Measurements from ENCODE around the gene EMC9. TPM values are rescaled to one million over a fixed set of nuclear protein-coding genes. Genes with fewer than 3 reads are reported as not detected.

The EMC9 gene
- total RNA-seq, 2 donors from 2014 or later = 38.0 to 56.5 TPM

DNA sequence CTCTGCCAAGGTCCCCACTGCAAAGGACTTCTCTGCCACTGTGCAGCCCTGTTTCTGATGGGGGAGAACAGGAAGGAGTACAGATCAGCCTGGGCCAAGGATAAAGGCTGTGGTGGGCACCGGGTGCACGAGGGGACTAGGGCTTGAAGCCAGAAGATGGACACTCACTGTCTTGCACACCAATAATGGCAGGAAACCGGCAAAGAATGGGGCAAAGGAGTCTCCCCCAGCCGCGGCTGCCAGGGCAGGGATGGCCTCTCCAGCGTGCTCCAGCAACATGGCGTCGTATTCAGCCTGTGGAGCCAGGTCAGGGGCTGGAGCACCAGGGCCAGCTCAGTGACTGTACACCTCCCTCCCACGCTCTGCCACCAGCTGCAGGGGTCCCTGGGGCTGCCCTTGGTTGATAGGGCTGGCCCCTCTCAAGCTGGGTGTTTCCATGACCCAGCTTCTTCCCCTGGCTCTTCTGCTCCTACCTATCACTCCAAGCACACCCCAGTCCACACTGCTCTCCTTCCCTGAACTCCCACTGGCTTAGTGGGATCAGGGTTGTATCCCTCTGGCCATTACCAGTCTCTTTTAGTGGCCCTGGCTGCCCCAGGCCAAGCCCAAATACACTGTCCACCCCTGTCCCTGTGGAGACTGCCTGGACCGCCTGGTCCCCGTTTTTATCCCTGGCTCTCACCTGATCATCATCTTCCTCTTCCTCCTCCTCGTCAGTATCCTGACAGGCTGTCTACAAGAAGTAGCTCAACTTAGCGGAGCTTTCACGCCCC, 40.9 kb upstream of the EMC9 start:
- H3K4me1 Mint-ChIP-seq (ENCODE audit: low read depth) = peaks cover 4% of the 10 kb centered on the region
- H3K27ac Mint-ChIP-seq = peak overlapping the region; percentile 7
- ATAC-seq (replicated peaks in 1 of 2) (no peak), DNase-seq (no peak)
- H3K36me3 Mint-ChIP-seq (ENCODE audit: insufficient read depth in 2 of 2) = peaks cover 1 to 4% of the 10 kb centered on the region in 2 donors
- no peaks in the 10 kb centered on the region for H3K27me3 Mint-ChIP-seq (ENCODE audit: low read depth)
- no peaks in the 10 kb centered on the region for H3K9me3 Mint-ChIP-seq
- no peak overlapping the region for H3K4me3 Mint-ChIP-seq

DNA sequence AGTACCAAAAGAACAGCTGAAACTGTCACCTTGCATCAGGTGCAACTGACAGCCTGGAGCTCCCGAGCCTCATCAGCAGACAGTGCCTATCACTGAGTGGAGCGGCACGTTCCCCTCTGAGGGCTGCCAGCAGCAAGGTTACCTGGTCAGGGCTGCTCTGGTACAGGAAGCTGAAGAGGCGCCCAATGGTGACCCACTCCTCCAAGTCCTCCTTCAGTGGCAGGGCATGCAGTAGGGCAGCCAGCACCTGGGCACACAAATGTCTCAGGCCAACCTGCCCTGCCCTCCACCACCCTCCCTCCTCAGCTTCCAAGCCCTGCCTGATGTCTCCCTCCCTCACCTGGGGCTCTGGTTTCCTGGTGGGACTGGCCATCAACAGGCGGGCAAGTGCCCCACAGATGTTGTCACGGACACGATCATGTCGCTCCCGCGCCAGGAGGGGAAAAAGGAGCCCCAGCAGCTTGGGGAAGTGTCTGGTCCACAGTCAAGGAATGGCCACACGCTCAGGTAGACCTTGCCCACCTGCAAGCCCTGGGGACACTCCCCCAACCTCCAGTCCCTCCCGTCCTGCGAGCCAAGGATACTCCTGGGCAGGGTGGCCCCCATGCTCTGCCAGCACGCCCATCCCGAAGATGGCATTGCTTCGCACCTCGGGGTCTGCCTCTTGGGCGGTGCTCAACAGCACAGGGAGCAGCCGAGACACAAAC, 40.1 kb upstream of the EMC9 start:
- Mint-ChIP-seq H3K27me3 (ENCODE audit: low read depth) (no peaks in the 10 kb centered on the region), H3K4me1 (ENCODE audit: low read depth) (no peaks in the 10 kb centered on the region), H3K9me3 (no peaks in the 10 kb centered on the region), H3K36me3 (ENCODE audit: insufficient read depth in 2 of 2) (peaks cover 1 to 4% of the 10 kb centered on the region in 2 donors), H3K27ac (peak overlapping the region; percentile 7), H3K4me3 (no peak overlapping the region)
- ATAC-seq (replicated peaks in 1 of 2) (peak in 1 of 2 donors; percentile 8), DNase-seq (no peak)

DNA sequence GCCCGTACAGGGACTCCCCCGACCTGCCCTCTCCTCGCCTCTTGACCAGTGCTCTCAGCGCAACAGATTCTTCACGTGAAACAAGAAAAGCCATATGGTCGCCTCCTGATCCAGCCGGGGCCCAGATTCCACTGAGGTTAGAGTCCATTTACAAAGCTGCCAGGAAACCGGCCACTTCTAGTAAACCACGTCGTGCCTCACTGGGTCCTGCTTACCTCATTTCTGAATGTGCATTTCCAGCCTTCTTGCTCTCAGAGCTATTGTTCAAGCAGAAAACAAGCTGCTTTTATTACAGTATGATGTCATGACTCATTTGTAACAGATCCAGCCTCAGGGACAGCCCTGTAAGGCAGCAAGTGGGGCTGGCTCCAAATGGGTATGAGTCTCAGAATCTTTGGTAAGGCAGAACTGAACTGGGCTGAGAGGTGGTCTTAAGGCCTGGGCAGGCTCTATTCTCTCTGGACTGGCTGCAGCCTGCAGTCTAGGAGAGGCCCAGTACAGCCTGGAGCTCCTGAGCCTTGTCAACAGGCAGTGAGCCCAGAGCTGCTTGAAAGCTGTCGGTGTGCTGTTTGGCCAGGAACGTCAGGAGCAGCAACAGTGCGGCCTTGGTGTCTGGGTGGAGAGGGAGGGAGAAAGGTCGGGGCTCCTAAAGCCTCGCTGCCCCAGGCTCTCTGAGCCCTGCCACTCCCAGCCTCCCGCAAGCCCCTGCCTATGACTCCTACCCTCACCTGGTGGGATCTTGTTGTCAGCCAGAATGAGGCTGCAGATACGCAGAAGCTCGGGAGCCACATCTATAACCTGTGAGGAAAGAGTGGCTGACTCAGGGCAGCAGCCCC, 38.8 kb upstream of the EMC9 start:
- Mint-ChIP-seq H3K36me3 (ENCODE audit: insufficient read depth in 2 of 2) (peaks cover 1 to 4% of the 10 kb centered on the region in 2 donors), H3K27me3 (ENCODE audit: low read depth) (no peaks in the 10 kb centered on the region), H3K9me3 (no peaks in the 10 kb centered on the region), H3K4me1 (ENCODE audit: low read depth) (no peaks in the 10 kb centered on the region), H3K4me3 (no peak overlapping the region), H3K27ac (peak overlapping the region; percentile 72)
- DNase-seq (no peak), ATAC-seq (replicated peaks in 1 of 2) (peak in 1 of 2 donors; percentile 3)

DNA sequence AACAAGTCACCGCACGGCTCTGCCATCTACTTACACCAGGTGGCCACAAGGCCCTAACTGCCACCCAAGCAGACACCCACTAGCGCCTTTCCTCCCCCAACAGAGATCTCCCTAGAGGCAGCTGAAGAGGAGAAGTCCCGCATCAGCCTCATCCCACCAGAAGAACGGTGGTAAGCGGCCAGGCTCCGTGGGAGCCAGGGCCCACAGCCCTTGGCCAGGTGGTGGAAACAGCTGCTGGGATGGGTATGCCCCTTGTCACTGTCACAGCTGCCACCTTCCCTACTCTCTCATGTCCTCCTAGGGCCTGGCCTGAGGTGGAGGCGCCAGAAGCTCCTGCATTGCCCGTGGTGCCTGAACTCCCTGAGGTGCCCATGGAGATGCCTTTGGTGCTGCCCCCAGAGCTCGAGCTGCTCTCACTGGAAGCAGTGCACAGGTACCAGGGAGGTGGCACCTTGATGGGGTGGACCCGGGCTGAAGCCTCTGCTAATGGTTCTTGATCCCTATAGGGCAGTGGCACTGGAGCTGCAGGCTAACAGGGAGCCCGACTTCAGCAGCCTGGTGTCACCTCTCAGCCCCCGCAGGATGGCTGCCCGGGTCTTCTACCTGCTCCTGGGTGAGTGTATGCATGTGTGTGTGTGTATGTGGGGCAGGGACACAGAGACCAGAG, 38.0 kb upstream of the EMC9 start:
- Mint-ChIP-seq H3K9me3 (no peaks in the 10 kb centered on the region), H3K4me1 (ENCODE audit: low read depth) (no peaks in the 10 kb centered on the region), H3K27ac (no peak overlapping the region), H3K27me3 (ENCODE audit: low read depth) (no peaks in the 10 kb centered on the region), H3K36me3 (ENCODE audit: insufficient read depth in 2 of 2) (peaks cover 1 to 4% of the 10 kb centered on the region in 2 donors), H3K4me3 (no peak overlapping the region)
- ATAC-seq (replicated peaks in 1 of 2) = no peak
- no peak for DNase-seq

DNA sequence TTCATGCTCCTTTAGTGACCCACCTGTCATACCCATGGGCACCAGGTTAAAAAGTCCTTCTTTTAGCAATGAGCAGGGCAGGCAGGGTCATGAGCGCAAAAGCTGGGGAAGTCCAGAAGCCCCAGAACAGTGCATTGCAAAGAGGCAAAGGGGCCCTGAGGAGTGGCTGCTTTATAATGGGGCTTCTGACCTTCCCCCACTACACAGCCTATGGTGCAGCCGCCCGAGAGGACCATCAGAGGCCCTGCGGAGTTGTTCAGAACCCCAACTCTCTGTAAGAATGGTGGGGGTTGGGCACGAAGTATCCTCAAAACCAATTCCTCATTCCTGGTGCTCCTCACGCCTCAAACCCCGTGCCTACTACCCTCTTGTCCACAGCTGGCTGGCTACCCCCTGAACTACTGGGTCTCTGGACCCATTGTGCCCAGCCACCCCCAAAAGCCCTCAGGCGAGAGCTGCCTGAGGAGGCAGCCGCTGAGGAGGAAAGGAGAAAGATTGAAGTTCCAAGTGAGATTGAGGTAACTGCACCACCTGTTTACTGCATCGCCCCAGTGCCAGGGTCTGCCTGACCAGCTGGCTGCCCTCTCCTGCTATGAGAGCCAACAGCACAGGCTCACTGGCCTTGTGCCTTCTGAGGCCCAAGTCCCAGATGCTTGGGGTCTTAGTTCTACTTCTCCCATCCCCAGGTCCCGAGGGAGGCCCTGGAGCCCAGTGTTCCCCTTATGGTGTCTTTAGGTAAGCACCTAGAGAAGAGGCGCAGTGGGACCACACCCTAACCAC, 37.2 kb upstream of the EMC9 start:
- no peak for DNase-seq
- no peak for ATAC-seq (replicated peaks in 1 of 2)
- H3K9me3 Mint-ChIP-seq = no peaks in the 10 kb centered on the region
- H3K36me3 Mint-ChIP-seq (ENCODE audit: insufficient read depth in 2 of 2) = peaks cover 1 to 4% of the 10 kb centered on the region in 2 donors
- H3K27me3 Mint-ChIP-seq (ENCODE audit: low read depth) = no peaks in the 10 kb centered on the region
- H3K4me1 Mint-ChIP-seq (ENCODE audit: low read depth) = no peaks in the 10 kb centered on the region
- H3K4me3 Mint-ChIP-seq = no peak overlapping the region
- H3K27ac Mint-ChIP-seq = no peak overlapping the region

DNA sequence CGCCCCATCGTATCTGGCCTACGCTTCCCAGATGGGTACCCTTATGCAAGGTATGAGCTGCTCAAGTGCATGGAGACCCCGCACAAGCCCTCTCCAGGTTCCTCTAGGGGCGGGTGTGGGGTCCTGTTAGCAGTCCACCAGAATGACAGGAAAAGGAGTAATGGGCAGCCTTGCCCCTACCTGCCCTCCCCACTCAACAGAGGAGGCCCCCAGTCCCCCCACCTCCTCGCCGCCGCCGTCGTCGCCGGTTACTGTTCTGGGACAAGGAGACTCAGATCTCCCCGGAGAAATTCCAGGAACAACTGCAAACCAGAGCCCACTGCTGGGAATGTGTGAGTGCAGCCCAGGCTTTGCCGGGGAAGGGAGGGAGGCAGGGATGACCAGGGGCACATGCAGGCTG, 36.5 kb upstream of the EMC9 start:
- no peak for ATAC-seq (replicated peaks in 1 of 2)
- Mint-ChIP-seq H3K4me1 (ENCODE audit: low read depth) (no peaks in the 10 kb centered on the region), H3K9me3 (no peaks in the 10 kb centered on the region), H3K27ac (no peak overlapping the region), H3K4me3 (no peak overlapping the region), H3K36me3 (ENCODE audit: insufficient read depth in 2 of 2) (peaks cover 1 to 4% of the 10 kb centered on the region in 2 donors), H3K27me3 (ENCODE audit: low read depth) (no peaks in the 10 kb centered on the region)
- no peak for DNase-seq

DNA sequence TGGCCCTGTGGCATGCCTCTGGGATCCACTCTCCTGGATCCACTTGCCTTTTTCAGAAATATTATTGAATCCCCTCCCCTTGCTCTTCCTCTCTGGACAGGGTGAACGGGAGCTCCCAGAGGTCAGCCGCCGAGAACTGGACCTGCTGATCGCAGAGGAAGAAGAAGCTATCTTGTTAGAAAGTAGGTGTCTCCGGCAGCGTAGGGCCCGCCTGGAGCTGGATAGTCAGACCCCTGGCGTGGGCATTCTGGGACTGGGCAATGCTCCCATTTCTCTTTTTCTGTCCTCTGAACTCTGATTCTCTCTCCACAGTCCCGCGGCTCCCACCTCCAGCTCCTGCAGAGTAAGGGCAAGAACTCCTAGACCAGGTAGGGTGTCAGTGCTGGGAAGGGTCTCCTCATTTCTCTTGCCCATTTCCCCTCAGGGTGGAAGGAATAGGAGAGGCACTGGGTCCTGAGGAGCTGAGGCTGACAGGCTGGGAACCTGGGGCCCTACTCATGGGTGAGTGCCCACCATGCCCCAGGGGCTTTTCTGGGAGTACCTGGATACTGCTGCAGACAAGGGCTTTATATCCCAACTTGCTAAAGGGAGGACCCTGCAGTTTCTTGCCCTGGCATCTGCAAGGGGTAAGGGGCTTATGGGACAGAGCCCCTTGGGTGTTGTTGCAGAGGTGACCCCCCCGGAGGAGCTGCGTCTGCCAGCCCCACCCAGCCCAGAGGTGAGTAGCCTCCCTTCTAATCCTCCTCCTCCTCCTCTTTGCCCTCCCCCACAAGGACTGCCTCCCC, 35.8 kb upstream of the EMC9 start:
- DNase-seq (no peak), ATAC-seq (replicated peaks in 1 of 2) (no peak)
- Mint-ChIP-seq H3K27me3 (ENCODE audit: low read depth) (no peaks in the 10 kb centered on the region), H3K36me3 (ENCODE audit: insufficient read depth in 2 of 2) (peaks cover 0 to 4% of the 10 kb centered on the region in 2 donors), H3K4me1 (ENCODE audit: low read depth) (no peaks in the 10 kb centered on the region), H3K9me3 (no peaks in the 10 kb centered on the region), H3K27ac (peak overlapping the region; percentile 49), H3K4me3 (no peak overlapping the region)

DNA sequence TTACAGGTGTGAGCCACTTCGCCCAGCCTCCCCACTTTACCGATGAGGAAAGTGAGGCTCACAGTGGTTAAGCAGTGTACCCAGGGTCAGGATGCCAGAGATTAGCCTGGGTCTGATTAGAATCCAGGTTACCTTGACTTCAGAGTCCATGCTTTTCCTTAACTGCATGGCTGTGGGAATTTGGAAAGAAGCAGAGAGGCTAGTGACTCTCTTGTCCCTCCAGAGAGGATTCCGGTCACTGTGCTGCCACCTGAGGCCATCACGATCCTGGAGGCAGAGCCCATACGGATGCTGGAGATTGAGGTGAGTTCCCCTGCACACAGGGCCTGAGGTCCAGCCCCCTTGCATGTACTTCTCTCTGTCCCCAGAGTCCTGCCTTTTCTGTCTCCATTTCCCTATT, 35.2 kb upstream of the EMC9 start:
- H3K4me1 Mint-ChIP-seq (ENCODE audit: low read depth) = peaks cover 6% of the 10 kb centered on the region
- H3K4me3 Mint-ChIP-seq = no peak overlapping the region
- no peak for ATAC-seq (replicated peaks in 1 of 2)
- H3K27me3 Mint-ChIP-seq (ENCODE audit: low read depth) = no peaks in the 10 kb centered on the region
- H3K9me3 Mint-ChIP-seq = no peaks in the 10 kb centered on the region
- peak overlapping the region; percentile 49 for H3K27ac Mint-ChIP-seq
- no peak for DNase-seq
- peaks cover 0 to 4% of the 10 kb centered on the region in 2 donors for H3K36me3 Mint-ChIP-seq (ENCODE audit: insufficient read depth in 2 of 2)

DNA sequence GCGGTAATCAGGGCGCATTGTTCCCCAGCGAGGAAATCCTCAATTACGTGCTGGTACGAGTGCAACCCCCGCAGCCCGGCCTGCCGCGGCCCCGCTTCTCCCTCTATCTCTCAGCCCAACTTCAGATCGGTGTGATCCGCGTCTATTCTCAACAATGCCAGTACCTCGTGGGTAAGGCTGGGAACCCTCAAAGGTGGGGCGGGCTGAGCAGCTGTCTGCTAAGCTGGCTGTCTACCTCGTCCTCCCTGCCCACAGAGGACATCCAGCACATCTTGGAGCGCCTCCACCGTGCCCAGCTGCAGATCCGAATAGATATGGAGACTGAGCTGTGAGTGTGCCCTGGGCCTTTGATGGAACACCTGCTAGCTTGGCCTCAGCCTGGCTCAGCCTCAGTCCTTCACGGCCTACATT, 31.5 kb upstream of the EMC9 start:
- peaks cover 7 to 11% of the 10 kb centered on the region in 2 donors for H3K36me3 Mint-ChIP-seq (ENCODE audit: insufficient read depth in 2 of 2)
- peak overlapping the region; percentile 63 to 91 for H3K4me3 Mint-ChIP-seq

DNA sequence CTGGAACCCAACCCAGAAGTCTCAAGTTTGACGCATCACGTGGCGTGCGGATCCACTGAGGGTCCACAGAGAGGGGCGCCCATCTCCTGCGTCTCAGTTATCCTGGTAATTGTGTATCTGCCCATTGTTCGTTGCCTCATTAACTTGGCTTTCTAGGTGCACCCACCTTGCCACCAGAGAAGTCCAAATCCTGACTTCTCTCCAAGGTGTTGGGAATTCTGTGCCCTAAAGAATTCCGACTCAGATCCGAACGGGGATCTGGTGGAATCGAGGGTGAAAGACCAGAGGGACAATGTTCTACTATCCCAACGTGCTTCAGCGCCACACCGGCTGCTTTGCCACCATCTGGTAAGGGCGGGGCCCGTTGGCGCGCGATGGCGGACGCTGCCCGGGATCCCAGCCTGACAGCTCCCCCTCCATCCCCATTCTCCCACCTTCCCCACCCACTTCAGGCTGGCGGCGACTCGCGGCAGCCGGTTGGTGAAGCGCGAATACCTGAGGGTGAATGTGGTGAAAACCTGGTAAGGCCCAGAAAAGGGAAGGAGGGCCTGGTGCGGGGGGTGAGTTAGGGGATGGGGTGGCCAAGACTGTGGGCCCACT, 31.0 kb upstream of the EMC9 start:
- H3K36me3 Mint-ChIP-seq (ENCODE audit: insufficient read depth in 2 of 2) = peaks cover 8 to 14% of the 10 kb centered on the region in 2 donors
- ATAC-seq (replicated peaks in 1 of 2) = no peak
- H3K4me3 Mint-ChIP-seq = peak overlapping the region; percentile 82 to 91
- H3K4me1 Mint-ChIP-seq (ENCODE audit: low read depth) = peaks cover 30% of the 10 kb centered on the region
- no peaks in the 10 kb centered on the region for H3K27me3 Mint-ChIP-seq (ENCODE audit: low read depth)
- no peak for DNase-seq
- no peak overlapping the region for H3K27ac Mint-ChIP-seq
- H3K9me3 Mint-ChIP-seq = no peaks in the 10 kb centered on the region

More for the DNA sequence above, 31.5 kb upstream of the EMC9 start:
- peaks cover 25% of the 10 kb centered on the region for H3K4me1 Mint-ChIP-seq (ENCODE audit: low read depth)
- H3K27ac Mint-ChIP-seq = peak overlapping the region; percentile 91
- H3K9me3 Mint-ChIP-seq = no peaks in the 10 kb centered on the region
- ATAC-seq (replicated peaks in 1 of 2) (no peak), DNase-seq (no peak)
- no peaks in the 10 kb centered on the region for H3K27me3 Mint-ChIP-seq (ENCODE audit: low read depth)

Data from activated T-cell treated with anti-CD3 and anti-CD28 coated beads, Interleukin-2, amount 50 U/mL, for 72 hours (primary cell).